Retina (tissue), 1 donor: ENCODE data around the gene DDX47.
"Not testable (repeated sequence)": the region's sequence is repeated elsewhere in the genome, so short reads cannot be mapped to it uniquely, and the experiment has no call there.

Experiments
- DNase-seq: peaks from one replicate; pipeline ENCODE4 v3.0.0-alpha.2; 2016

The DDX47 gene

GRCh38 chr12:12875301-12875700 lies 62.2 kb downstream of the DDX47 start:
- DNase-seq = not testable (repeated sequence)

- no peak for DNase-seq
Measured at GRCh38 chr12:12877153-12877768, 64.1 kb downstream of the DDX47 start.

- no peak for DNase-seq
Measured at GRCh38 chr12:12877781-12878455, 64.8 kb downstream of the DDX47 start.
